DMS79 (cell line): ENCODE data around the gene ERBB4.
"Not testable (repeated sequence)": the region's sequence is repeated elsewhere in the genome, so short reads cannot be mapped to it uniquely, and the experiment has no call there.

ENCODE experiments used
- DNase-seq: peaks from one replicate; lab custom pipeline; 2025; lab: John Stamatoyannopoulos, UW

ERBB4 gene

DNA sequence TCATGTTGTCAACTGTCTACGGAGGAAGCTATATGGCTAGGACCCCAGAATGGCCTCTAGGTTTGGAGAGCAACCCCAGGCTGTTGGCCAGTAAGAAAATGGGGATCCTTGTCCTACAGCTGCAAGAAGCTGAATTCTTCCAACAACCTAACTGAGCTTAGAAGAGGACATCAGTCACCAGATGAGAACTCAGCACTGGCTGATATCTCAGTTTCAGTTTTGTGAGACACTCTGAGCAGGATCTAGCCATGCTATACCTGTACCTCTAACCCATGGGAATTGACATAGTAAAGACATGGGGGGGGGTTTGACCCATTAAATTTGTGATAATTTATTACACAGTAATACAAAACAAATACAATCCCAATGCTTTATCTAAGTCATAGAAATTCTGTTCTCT is 312.5 kb downstream of the ERBB4 start:
- no peak for DNase-seq

DNA sequence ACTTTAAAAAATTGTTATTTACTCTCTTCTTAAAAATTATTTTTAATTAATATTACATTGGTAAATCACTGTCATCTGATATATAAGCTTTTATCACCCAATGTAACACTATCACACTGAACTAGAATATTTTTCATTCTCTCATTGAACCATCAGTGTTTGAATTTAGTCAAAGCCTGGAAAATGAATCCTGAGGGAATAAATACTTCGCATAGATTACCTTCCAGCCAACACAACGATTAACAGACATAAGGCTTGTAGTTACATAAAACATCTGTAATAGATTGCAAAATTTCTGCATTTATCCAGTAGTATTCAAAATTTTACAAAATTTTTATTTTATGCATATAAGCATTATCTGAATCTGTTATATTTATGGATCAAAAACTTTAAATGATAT is 314.9 kb downstream of the ERBB4 start:
- no peak for DNase-seq

DNA sequence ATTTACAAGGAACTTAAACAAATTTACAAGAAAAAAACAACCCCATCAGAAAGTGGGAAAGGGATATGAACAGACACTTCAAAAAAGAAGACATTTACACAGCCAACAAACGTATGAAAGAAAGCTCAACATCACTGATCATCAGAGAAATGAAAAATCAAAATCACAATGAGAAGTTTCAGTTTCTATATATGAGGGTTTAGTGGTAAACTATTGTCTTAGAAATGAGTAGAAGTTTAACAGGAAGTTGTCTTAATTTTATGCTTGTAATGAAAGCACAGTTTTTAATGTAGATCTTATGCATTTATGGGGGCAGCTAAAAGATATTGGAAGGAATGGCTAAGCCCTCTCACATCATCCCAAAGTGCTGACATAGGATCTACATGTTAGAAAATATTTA is 325.4 kb downstream of the ERBB4 start:
- DNase-seq: no peak

DNA sequence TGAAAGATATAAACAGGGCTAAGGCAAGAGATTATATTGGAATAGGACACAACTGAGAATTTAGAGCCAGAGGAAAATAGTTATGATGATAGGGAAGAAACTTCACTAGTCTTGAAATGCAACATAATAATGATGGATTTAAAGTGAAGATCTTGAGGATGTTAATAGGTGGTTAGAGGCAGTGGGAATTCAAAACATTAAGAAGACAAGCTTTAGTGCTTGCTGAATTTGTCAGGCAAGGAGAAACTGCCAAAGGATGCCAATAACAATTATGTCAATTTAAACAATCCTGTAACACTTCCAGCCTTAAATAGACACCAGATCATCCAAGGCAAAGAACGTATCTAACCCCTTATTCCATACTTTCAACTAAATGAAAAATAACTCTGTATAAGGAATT is 330.1 kb downstream of the ERBB4 start:
- DNase-seq: no peak

DNA sequence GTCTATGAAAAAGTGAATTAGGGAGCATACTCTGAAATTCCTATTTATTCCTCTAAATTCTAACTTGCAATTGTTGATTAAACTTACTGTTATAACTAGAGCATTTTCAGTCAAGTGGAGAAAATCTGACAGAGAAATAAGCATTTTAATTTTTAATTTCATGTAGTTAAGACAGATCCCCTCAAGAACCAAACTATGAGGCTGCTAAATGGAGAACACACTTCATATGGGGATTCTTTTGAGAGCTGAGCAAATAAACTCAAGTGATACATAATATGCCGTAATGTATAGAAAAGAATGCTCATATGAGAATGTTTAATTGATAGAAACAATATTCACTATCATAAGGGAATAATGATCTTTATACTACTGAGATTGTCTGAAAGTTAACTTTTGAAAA is 340.8 kb downstream of the ERBB4 start:
- no peak for DNase-seq

DNA sequence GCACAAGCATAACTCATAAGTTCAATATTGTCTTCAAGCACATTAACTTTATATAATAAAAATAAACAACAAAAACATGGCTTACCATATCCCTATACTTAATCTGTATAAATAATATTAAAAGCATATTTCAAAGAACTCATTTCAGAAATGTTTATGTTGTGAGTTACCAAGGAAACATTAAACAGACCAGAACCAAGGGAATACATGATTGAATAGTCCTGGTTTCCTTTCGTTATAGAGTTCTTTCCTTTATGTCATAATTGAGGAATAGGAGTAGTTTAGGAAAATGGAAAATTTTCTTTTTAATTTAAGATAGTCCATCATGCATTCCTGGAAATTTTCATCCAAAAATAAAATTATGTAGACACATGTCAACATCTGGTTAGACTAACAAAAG is 343.0 kb downstream of the ERBB4 start:
- DNase-seq: no peak

DNA sequence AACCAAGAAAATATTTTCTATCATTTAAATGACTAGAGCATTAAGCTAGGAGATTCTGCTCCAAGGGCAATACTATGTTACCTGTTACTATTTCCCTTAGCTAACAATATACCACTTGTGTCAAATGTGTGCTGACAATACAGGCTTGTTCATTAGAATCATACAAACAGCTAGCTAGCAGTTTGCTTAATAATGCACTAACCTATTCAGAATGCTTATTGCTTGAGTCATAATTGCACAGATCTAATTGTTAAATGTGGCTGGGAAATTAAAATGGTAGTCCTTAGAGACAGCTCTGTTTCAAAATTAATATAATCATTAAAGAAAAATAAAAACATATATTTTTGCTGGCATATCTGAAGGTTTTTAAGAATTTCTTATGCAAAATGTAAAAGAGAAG is 344.2 kb downstream of the ERBB4 start:
- DNase-seq: no peak

DNA sequence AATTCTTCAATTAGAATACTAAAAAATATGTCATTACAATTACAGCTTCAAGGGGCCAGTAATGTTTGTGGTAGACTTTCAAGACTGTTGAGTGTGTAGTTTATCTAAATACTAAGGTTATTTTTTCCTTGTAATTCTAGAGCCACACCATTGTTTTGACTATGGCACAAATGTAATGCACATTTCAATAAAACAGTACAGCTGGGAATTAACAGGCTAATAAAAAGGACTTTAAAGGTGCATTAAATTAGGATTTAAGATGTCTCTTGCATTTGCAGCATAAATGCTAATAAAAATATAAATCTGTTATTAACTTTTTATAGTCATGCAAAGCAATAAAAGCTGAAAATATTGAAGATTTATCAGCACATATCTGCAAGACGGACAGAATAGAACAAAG is 344.8 kb downstream of the ERBB4 start:
- no peak for DNase-seq

DNA sequence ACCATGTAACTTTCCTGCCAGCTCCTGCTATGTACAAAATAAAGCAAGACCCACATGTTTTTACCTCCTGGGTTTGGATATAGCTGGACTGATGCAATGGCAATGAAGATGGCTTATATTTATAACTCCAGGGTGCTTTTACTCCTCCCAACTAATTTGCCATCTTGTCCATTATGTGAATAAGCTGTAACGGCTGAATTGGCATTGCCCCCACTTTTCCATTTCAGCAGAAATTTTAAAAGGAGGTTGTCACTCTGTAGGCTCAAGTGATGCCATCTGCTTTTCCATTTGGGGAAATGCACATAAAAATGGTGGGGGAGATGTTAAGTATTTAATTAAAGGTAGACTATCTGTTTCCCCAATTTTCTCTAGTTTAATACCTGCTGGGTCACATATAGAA is 345.5 kb downstream of the ERBB4 start:
- no peak for DNase-seq

DNA sequence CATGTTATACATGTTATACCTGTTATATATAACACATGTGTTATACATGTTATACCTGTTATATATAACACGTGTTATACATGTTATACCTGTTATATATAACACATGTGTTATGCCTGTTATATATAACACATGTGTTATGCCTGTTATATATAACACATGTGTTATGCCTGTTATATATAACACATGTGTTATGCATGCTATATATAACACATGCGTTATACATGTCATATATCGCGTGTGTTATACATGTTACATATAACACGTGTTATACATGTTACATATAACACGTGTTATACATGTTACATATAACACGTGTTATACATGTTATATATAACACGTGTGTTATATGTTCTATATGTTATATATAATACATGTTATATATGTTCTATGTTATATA is 347.2 kb downstream of the ERBB4 start:
- not testable (repeated sequence) for DNase-seq

DNA sequence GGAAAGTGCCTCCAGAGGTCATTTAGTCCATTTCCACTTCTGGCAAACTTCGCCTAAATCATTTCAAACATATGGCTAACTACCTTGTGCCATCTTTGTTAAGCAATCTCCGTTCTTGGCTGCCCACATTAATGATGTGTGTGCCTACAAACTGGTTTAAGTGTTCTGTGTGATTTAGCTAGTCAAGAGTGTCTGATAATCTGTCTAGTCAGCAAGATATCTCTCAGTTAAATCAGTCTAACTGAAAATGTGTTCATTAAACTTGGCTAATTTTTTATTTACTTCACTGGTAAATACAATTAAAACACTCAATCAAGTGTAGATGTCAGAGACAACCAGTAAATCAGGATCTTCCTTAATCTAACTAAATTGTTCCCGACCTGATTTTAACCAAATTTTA is 352.4 kb downstream of the ERBB4 start:
- no peak for DNase-seq

DNA sequence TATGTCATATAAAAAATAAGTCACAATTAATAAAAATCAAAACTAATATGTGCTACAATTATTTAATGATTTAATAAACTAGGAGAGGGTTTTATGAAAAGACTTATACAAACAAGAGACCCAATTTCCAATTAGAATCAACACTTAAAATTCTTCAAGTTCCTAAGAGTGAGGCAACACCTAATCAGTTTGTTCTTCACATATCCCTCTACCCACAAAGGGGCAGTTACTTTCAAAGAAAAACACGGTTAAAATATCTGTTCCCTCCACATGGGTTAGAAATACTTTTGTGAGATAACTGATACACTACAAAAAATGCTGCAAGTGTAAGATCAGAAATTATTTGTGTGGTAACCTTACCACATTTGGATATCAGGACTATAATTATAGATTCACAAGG is 357.0 kb downstream of the ERBB4 start:
- DNase-seq: no peak

DNA sequence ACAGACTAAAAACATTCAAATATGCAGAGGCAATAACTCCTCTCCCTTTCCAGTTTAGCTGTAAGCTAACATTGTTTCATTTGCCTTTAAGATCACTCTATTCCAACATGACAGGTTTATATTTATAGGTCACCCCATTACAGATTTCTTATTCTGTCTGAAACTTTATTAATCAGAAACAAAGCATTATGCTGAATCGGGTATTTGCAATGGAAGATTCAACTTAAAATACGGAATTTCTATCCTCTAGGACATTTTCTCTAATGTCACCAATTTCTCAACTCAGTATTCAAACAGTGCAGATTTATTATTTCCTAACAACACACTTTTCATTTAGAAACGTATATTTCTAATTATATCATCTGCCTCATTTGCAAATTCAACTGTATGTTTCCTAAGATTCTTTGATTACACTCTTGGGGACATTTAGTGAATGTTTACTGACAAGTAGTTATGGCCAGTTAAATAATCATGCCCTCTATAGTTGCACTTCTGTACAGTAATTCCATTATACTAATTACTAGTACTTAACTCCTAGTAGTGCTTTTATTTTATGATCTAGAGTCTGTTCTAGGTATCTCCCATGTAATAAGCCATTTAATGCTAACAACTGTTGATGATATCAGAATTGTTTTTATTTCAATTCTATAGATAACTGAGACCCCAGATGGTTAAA is 358.1 kb downstream of the ERBB4 start:
- no peak for DNase-seq

DNA sequence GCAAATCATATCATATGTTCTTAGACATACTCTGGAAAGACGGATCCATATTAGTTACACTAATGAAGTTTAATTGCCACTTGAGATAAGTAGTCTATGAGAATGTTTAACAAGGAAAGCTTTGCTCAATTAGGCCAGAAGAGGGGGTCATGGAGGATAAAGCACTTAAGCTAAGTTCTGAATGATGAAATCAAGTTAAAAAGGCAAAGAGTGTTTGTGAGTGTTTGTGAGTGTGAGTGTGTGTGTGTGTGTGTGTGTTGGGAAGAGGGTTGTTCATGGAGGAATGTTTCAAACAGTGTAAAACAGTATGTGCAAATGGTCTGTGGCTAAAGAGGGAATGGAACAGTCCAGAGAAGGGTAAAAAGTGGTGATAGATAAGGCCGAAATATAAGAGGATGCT is 360.9 kb downstream of the ERBB4 start:
- peak; percentile 82 for DNase-seq

DNA sequence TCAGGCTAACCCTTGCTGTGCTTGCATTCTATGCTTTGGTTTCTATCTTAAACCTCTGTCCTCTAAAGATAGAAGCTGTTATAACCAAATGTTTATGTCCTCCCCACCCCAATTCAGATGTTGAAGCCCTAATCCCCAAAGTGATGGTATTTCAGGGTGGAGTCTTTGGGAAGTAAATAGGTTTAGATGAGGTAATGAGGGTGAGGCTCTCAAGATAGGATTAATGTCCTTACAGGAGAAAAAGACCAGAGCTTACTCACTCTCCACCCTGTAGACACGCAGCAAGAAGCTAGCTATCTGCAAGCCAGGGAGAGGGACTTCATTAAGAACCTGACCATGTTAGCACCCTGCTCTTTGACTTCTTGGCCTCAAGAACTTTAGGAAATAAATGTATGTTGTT is 362.5 kb downstream of the ERBB4 start:
- DNase-seq: no peak

DNA sequence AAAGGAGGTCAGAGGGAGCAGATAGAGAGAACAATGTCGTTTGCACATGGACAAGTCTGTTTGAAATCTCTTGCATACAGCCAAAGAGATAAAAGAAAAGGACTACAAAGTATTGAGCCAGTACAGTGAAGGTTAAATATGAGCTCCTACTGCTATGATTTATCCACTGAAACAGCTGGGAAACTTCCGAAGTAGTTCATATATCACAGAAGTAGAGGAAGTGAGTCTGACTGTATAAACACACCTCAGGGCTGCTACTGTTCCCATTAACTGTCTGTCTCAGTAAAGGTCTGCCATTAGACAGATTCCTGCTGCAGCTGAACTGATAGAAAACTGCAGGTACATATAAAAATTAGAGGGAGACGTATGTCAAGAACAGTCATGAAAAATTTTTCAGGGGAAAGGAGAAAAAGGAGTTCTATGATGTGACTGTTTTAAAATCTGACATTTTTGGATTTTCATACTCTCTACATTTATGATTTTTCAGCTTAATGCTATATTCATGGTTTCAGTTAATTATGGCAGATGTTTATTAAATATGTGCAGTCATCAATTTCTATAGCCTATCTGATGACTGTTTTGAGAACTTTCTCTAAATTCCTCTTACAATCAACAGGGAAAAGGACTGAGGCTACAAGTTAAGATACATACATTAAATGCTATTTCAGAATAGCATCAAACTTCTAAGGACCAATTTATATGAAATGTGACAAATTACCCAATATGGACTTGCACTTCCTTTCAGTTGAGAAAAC is 364.7 kb downstream of the ERBB4 start:
- DNase-seq: no peak

DNA sequence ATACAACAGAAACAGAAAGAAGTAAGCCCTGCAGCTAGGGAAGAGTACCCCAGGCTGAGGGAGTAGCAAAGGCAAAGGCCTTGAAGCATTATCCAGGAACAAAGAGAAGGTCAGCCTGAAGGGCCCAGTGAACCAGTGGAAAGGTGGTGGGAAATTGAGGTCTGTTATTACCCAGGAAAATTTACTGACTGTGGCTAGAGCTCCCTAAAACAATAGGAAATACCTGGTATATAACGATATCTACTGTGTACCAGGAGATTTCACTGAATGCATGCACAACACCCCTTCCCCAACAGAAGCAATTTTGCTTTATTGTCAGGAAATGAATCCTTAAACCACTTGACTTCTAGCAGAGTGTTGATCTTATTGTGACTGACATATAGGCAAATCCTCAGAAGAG is 365.3 kb downstream of the ERBB4 start:
- no peak for DNase-seq

DNA sequence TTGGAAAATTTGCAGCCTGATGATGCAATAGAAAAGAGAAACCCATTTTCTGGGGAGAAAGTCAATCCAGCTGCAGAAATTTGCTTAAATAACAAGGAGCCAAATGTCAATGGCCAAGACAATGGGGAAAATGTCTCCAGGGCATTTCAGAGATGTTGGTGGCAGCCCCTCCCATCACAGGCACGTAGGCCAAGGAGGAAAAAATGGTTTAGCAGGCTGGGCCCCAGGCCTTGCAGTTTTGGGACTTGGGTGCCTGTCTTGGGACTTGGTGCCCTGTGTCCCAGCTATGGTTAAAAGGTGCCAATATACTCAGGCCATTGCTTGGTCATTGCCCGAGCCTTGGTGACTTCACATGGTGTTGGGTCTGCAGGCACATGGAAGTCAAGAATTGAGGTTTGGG is 368.2 kb downstream of the ERBB4 start:
- DNase-seq: no peak

DNA sequence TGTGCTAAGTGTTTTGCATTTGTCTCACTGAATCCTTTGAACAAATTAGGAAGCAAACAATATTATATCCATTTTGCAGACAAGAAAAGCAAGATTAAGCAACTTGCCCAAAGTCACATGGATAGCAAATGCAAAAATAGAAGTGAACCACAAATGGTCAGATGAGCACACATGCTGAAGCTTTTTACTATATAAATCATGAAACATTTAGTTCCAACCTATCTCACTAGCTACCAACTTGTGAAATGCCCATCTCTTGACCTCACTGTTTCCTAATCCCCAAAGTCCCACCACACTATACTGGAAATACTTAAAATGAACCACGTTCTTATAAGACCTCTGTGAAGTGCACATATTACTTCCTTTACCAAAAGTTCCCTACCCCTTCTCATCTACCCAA is 380.5 kb downstream of the ERBB4 start:
- DNase-seq: no peak

DNA sequence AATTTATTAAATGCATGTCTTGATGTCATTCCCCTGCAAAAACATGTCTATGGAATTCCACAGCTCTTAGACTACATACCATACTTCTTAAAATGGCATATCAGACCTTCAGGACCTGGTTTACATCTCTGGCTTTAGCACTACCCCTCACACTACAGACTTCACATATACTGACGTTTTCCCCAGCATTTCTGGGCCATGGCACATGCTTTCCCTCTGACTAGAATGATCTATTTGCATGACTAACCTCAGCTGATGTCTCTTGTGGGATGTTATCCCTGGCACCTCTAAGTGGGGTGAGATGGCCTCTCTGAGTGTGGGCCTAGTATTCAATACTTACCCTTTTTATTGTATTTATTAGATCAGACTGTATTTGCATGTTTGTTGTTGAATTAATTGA is 381.6 kb downstream of the ERBB4 start:
- DNase-seq: no peak

DNA sequence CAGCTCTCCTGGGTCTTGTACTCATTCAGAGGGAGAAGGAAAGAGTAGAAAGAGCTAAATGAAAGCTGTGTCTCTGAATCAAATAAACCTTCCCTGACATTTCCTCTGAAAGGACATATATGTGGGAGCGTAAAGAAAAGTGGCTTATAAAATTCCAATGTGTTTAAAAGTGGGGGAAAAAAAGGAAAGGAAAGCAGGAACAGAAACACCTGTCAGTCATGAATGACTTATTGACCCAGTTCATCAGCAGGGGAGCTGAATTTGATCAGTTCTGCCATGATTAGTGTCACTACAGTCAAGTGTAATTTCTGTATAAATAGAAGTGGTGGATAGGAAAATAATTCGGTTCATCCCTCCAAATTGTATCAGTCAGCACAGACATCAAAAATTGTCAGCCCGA is 382.5 kb downstream of the ERBB4 start:
- no peak for DNase-seq

DNA sequence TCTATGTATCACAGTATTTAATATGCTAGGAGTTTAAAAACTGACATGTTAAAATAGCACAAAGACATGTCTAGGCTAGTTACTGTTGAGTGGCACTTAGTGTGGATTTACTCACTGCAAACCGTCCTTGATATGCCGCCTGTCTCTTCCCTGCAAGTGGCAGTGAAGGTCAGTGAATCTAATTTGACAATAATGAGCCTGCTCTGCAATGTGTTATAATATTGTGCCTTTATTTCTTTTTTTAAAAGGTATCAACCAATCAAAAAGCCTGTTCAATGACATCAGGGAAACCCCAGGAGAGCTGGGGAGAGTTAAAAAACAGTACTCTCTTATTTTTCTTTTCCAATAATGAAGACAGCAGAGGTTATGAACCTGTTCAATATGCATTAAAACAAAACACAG is 384.1 kb downstream of the ERBB4 start:
- peak; percentile 71 for DNase-seq

DNA sequence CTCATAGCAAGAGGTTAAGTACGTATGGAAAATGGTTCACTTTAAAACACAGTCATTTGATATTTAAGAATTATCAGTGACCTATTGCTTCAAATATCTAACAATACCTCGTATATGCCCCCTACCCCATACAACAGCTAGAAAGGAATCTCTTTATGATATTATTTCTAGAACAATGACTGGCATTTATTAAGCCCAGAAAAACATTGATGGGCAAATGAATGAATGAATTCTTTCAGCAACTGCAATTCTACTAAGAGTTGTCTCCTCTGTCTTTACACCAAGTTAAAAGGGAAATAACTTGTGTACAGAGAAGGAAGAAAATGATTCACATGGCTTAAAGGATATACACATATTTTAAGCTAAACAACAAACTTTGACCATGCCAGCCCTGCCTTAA is 384.7 kb downstream of the ERBB4 start:
- no peak for DNase-seq

DNA sequence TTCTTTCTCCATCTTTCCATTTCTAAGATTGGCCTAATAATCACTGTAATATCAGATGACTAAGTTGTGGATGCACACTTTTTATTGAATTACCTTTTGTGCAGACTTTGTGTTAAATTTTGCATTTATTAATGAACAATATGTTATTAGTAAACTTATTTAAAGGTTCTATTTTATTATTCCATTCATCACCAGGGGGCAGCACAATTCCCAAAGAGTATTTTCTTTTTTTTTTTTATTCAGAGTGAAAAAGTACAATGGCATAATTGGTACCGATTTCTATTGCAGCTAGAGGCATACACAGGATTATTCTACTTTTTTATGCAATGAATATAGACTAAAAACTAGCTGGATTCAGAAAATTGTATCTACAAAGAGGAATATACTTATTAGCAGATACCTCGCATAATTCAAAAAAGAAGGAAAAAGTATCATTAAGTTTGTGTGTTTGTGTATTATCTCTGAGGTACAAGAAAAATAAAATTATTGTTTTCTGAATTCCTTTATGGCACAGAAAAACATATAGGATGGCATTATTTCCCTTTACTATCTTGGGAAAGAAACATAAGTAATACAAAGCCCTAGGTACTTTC is 390.6 kb downstream of the ERBB4 start:
- no peak for DNase-seq
